Effector CD4-positive, alpha-beta T cell (primary cell): ENCODE data around the gene TET2.

ENCODE experiments used
- DNase-seq: peaks from one replicate; pipeline ENCODE4 v3.0.0-alpha.2; 2020

Gene TET2

DNA sequence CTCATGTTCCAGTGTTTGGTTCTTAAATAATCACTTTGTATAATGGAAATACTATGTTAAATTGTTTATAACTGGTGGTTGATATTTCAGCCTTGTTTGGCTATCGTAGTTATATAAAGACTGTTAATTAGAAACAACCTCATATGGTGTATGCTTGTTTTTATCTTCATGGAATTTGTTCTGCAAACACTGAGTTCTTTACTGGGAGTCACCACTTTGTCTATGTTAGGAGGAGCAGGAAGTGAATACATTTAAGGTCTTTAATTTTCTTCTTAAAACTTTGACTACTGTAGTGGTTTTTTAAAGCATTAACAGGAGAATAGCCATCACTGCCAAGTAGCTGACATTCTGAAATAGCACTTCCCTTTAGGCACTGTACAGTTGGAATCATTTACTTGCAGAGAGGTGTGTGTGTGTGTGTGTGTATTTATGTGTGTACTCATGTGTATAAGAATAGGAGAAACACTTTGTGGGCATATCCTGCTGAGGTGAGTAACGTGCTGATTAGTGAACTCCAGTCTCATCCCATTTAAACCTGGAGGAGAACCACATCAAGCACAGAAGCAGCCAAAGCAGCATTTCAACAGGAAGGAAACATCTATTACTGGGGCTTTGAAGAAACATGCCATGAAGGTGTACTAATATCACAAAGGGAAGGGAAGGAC, 37.8 kb downstream of the TET2 start:
- DNase-seq = no peak

DNA sequence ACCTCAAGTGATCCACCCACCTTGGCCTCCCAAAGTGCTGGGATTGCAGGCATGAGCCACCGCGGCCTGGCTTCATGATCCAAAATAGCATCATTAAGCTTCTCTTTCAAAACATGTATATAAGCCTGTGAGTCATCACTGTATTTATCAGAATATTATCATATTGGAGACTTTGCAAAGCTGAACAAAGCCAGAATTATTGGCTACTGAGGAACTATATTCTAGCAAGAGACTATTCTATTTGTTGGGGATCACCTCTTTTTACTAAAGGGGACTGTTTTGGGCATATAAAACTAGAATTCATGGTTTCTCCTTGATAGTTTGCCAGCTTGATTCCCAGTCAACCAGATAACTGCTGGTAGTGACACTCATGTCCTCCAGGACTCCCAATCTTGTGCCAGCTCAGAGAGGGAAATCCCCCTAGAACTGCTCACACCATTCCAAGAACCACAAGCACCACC, 40.1 kb downstream of the TET2 start:
- no peak for DNase-seq

DNA sequence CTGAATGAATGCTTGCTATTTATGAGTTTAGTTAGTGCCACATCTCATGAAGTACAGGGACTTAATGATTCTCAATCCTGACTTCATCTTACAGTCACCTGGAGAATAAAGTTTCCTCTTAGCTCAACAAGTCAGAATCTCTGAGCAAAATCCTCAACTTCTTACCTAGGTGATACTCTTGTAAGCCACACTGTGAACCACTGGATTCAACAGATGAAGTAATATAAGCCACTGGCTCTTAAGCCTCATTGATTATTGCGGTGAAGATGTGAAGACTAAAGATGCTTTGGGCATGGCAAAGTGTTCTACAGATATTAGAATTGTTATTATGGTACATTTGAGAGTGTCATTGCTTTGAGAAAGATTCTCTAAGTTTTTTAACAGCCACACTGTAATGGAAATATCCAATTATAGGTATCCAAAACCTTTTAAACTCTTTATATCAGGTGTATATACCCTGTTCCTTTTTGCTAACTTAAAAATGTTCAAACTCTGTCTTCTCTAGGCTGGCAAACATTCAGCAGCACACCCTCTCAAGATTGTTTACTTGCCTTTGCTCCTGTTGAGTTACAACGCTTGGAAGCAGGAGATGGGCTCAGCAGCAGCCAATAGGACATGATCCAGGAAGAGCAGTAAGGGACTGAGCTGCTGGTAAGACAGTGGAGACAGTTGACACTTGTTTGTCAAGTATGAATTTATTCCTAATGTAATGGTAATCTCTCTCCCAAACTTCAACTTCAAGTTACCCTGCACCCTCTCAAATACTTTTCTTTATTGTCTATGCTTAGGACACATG, 43.4 kb downstream of the TET2 start:
- no peak for DNase-seq

GRCh38 chr4:105191621-105192210, 45.0 kb downstream of the TET2 start:
- DNase-seq = no peak

DNA sequence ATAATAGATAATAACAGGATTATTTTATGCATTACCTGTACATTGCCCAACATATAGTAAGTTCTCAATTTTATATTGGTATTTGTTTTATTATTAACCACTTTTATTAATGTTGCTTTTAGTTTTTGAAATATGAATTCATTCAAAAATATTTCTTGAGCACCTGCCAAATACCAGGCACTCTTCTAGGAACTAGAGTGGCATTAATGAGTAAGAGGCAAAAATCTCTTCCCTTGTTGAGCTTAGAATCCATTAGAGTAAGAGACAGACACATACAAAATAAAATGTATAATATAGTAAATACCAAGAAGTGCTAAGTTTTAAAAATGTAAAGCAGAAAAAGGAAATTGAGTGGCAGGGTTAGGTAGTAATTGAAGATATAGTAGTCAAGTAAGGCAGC, 45.8 kb downstream of the TET2 start:
- DNase-seq = no peak

DNA sequence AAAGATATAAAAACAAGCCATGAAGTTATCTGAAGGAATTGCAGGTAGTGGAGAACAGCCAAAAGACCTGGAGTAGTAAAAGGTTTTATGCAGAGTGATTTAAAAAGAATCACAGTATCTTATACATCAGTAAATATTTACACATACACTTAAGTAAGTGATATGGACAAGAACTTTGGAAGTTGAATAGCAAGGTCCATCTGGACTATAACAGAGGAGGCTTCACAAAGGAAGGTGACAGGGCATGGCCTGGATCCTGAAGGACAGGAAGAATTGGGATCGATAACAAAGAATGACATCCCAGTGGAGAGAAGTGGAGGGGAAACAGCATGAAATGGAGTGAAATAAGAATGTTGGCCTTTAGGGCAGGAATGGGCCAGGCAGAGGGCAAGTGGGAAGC, 46.2 kb downstream of the TET2 start:
- DNase-seq = no peak

DNA sequence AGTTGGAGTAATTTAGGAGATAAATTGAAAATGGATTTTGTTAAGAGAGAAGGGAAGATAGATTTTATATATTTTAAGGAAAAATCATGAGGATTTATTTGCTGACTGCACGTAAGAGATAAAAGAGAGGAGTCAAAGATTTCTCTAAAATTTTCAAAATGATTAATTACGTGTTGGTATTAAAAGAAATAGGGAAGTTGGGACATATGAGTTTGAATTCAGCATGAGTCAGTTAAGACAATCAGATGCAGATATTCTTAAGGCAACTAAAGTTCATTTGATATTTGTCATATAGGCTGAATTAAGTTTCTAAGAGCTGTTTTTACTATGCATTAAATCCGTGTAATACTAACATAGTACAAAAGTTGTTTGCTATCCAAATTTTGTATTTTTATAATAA, 46.9 kb downstream of the TET2 start:
- DNase-seq = no peak

DNA sequence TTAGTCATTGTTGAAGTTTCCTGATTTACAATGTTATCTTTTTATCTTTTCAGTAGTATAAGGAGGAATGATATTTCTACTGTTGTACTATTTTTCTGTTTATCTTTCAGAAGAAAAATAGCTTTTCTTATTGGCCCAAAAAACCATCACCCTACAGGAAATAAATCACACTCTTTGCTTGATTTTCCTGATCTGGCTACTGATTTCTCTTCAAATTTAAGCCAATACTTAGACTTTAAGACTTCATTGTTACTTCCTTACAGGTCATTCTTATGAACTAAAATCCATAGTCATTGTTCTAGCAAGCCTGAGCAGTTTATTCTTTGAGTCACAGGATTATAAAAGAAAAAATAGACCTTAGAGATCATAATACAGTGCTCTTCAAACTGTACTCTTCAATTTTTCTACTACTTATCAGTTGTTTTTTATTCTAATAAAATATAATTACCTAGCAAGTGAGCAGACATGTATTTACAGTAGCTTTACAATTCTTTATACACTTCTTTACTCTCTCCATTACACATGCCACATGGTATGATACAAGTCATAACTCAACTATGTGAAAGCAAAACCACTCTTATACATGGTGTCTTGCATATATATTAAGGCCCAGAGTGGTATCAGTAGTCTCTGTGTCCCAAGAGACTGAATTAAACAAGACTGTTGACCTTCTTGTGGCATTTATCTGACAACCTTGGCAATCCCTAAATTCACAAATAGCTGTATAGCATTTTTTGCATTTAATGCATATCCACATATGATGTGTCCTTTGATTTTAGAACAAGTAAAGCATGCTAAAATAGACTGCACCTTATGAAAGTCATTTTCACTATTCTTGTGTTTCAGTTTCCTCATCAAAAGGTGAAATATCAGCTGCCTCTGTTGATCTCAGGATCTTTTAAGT, 47.9 kb downstream of the TET2 start:
- no peak for DNase-seq

DNA sequence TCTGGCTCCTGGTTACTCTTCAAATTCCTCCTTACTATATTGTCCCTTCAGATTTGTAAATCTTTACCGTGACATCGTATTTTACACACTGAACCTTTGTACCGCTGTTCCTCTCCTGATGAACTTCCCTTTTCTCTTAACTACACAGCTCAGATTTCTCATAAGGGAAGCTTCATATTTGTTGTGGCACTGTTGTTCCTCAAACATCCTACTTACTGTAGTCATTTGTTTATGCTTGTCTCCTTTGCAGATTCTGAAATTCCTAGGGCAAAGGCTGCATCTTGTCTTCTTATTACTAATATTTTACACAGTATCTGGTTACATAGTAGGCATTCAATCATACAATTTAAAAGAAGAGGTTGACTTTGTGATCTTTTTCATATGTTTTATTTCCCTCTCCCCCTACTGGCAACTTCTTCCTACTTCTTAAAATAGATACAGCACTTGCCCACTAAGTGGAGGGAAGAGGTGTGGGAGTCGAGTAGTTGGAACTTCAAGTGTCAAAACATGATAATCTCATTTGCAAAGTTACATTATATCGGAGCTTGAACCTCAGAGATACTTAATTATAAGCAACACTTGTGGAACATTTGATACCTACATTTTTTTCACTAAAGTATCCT, 50.0 kb downstream of the TET2 start:
- DNase-seq = no peak

DNA sequence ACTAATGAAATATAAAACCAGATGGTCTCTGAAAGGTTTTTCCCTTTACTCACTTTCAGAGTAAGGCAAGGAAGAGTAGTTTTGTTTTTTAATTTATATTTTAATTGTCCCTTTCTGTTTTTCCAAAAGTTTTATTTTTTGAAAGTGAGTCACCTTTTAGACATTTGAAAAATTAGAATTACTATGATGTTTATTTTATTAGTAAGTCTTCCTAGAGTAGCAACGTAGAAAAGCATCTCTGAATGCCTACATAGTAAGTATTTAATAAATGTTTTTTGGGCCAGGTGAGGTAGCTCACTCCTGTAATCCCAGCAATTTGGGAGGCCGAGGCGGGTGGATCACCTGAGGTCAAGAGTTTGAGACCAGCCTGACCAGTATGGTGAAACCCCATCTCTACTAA, 51.1 kb downstream of the TET2 start:
- DNase-seq = no peak

- no peak for DNase-seq
Observed at GRCh38 chr4:105198541-105198940, 51.9 kb downstream of the TET2 start.

GRCh38 chr4:105206214-105206613, 59.5 kb downstream of the TET2 start:
- DNase-seq = no peak

GRCh38 chr4:105207386-105207785, 60.7 kb downstream of the TET2 start:
- DNase-seq = no peak

DNA sequence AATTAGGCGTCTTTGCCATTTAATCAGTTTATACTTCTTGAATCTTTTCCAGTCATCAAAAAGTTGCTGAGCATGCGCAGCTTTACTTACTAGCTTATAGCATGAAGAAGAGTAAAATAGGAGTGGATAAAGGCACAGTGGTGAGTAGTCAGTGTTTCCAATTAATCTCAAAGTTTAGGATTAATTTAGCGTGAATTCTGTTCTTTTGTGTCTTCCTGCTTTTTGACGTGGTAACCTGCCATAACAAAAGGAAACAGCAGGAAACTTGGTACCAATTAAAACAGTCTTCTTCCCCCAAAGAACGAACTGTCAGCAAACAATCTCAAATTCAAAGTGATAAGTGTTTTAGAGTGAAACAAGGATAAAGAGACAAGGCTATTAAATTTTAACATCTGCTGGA, 61.9 kb downstream of the TET2 start:
- DNase-seq = no peak

DNA sequence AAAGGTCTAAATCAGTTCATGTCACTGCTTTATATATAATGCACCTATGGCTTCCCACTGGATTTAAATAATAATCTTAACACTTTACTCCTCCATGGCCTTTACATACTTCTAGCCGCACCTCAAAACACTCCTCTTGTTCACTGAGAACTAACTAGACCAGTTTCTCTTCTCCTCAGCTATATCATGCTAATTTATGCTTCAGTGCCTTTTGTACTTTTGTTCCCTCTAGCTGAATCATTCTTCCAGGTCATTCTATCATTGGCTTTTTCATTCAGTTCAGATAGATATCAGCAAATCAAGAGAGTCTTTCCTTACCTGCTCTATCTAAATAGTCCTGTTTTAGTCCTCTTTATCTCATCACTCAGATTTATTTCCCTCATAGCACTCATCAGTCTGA, 64.2 kb downstream of the TET2 start:
- no peak for DNase-seq

- no peak for DNase-seq
Observed at GRCh38 chr4:105215609-105216313, 69.1 kb downstream of the TET2 start.

GRCh38 chr4:105225500-105225899, 78.8 kb downstream of the TET2 start:
- DNase-seq = no peak

GRCh38 chr4:105227054-105227453, 80.4 kb downstream of the TET2 start:
- DNase-seq = no peak

DNA sequence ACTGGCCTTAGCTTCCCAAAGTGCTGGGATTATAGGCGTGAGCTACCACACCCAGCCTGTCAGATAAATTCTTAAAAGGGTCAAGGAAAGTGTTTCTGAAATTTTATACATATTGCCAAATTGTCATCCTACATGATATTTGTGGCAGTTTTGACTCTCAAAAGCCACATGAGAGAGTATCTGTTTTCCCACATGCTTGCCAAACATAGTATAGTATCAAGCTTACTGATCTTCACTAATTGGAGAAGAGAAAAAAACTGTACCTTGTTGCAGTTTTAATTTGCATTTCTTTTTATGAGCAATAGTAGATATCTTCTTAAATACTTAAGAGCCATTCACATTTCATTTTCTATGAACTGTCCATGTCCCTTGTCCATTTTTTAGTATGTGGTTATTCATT, 83.6 kb downstream of the TET2 start:
- no peak for DNase-seq

DNA sequence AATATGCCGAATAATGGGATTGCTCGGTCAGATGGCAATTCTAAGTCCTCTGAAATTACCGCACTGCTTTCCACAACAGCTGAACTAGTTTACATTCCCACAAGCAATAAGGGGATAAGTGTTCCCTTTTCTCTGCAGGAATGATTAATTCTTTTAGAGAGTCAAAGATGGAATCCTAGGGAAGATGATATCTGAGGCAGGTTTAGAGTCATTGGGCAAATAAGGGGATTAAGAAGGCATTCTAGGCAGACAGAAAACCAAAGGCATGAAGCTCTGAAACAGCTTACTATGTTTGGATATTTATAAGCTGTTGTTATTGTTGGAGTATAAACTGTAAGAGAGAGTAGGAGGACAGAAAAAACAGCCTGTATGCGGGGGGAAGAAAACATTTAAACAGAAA, 85.7 kb downstream of the TET2 start:
- DNase-seq = no peak

DNA sequence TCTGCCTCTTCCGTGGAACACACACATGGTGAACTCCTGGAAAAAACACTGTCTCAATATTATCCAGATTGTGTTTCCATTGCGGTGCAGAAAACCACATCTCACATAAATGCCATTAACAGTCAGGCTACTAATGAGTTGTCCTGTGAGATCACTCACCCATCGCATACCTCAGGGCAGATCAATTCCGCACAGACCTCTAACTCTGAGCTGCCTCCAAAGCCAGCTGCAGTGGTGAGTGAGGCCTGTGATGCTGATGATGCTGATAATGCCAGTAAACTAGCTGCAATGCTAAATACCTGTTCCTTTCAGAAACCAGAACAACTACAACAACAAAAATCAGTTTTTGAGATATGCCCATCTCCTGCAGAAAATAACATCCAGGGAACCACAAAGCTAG, 87.9 kb downstream of the TET2 start:
- no peak for DNase-seq
